Stimulated activated naive CD4-positive, alpha-beta T cell treated with Interleukin-2 at 50 U/mL for 16 hours (primary cell): ENCODE measurements around the gene SLC15A3.
"Not testable (repeated sequence)": the region's sequence is repeated elsewhere in the genome, so short reads cannot be mapped to it uniquely, and the experiment has no call there.

ENCODE experiments used
- DNase-seq: peaks from one replicate; lab custom pipeline; 2025; lab: John Stamatoyannopoulos, UW

Gene SLC15A3

GRCh38 chr11:60974726-60975125, 22.8 kb upstream of the SLC15A3 start:
- DNase-seq, result no peak

GRCh38 chr11:60974316-60974715, 22.3 kb upstream of the SLC15A3 start:
- DNase-seq, result not testable (repeated sequence)

- DNase-seq, result no peak
These were observed 21.7 kb upstream of the SLC15A3 start for GRCh38 chr11:60973699-60974098.

GRCh38 chr11:60972182-60973030, 20.4 kb upstream of the SLC15A3 start:
- DNase-seq, result no peak

- DNase-seq, result peak; percentile 70
These were observed 19.5 kb upstream of the SLC15A3 start, which contains the start of gene CD6 for GRCh38 chr11:60971520-60971919. TSS of gene CD6 (plus strand) at chr11:60971680. CDS start at chr11:60971866, 186 bp downstream.

- no peak for DNase-seq
These were observed 18.9 kb upstream of the SLC15A3 start for GRCh38 chr11:60970890-60971289.

- peak; percentile 76 for DNase-seq
These were observed 18.4 kb upstream of the SLC15A3 start for GRCh38 chr11:60970369-60970774.

- no peak for DNase-seq
These were observed 16.2 kb upstream of the SLC15A3 start for GRCh38 chr11:60968223-60968622.

- no peak for DNase-seq
These were observed 14.9 kb upstream of the SLC15A3 start for GRCh38 chr11:60966890-60967289.

- DNase-seq, result no peak
These were observed 12.8 kb upstream of the SLC15A3 start for GRCh38 chr11:60964801-60965200.

- DNase-seq, result no peak
These were observed 8.4 kb upstream of the SLC15A3 start for GRCh38 chr11:60960405-60960804.

GRCh38 chr11:60959431-60959830, 7.5 kb upstream of the SLC15A3 start:
- no peak for DNase-seq

GRCh38 chr11:60957188-60957587, 5.2 kb upstream of the SLC15A3 start:
- DNase-seq, result no peak

GRCh38 chr11:60955571-60955970, 3.6 kb upstream of the SLC15A3 start:
- DNase-seq, result no peak

- no peak for DNase-seq
These were observed 2.4 kb upstream of the SLC15A3 start for GRCh38 chr11:60954421-60954820.

- no peak for DNase-seq
These were observed 1.8 kb upstream of the SLC15A3 start for GRCh38 chr11:60953781-60954180.

- no peak for DNase-seq
These were observed 780 bp upstream of the SLC15A3 start for GRCh38 chr11:60952742-60953170.

- no peak for DNase-seq
These were observed 421 bp downstream of the SLC15A3 start for GRCh38 chr11:60951606-60951903.

- peak; percentile 18 for DNase-seq
These were observed 907 bp downstream of the SLC15A3 start for GRCh38 chr11:60950933-60951605.

- DNase-seq, result no peak
These were observed 2.0 kb downstream of the SLC15A3 start for GRCh38 chr11:60950024-60950423.

- no peak for DNase-seq
These were observed 3.7 kb downstream of the SLC15A3 start for GRCh38 chr11:60948250-60948649.

GRCh38 chr11:60947700-60948099, 4.3 kb downstream of the SLC15A3 start:
- DNase-seq, result no peak

GRCh38 chr11:60946601-60947264, 5.2 kb downstream of the SLC15A3 start:
- no peak for DNase-seq
